ENCODE data around the gene WWC1.

DNA sequence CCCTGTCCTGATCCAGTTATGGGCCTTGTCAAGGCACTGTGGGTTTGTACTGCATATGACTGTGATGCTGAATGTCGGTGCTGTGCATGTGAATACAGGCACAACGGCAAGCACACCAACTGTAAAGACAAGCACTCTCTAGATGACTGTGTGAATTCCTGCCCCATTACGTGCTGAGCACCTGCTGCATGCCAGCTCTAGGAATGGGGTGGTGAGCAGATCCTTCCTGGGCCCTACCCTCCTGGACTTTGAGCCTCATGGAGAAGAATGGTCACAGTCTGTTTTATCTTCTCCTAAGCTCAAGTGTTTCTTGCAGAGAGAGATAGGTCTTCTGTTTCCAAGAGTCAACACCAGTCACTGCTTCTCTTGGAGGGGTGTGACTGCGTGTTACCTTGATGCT is 138.9 kb downstream of the WWC1 start:
- TF ChIP-seq, protein P1, sequence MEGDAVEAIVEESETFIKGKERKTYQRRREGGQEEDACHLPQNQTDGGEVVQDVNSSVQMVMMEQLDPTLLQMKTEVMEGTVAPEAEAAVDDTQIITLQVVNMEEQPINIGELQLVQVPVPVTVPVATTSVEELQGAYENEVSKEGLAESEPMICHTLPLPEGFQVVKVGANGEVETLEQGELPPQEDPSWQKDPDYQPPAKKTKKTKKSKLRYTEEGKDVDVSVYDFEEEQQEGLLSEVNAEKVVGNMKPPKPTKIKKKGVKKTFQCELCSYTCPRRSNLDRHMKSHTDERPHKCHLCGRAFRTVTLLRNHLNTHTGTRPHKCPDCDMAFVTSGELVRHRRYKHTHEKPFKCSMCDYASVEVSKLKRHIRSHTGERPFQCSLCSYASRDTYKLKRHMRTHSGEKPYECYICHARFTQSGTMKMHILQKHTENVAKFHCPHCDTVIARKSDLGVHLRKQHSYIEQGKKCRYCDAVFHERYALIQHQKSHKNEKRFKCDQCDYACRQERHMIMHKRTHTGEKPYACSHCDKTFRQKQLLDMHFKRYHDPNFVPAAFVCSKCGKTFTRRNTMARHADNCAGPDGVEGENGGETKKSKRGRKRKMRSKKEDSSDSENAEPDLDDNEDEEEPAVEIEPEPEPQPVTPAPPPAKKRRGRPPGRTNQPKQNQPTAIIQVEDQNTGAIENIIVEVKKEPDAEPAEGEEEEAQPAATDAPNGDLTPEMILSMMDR (IDR thresholded peaks at IDR 0.05 in 4 of 5, conservative IDR thresholded peaks at IDR 0.05 in 1 of 5) = no peak
- TF ChIP-seq POLR2A (IDR thresholded peaks at IDR 0.05) = no peak
